H1 (cell line): ENCODE results near the gene RAMP2. TPM values are rescaled to one million over a fixed set of nuclear protein-coding genes. Genes with fewer than 3 reads are reported as not detected.

Source experiments
- CBX8 ChIP-seq: fragments of 300-800, 300-1000 bp; sonication (generic); IDR thresholded peaks from 2 replicates; pipeline ENCODE4 v1.7.1; 2016; ENCODE audit warnings: low read depth, low read length, borderline replicate concordance
- EGR1 ChIP-seq: IDR thresholded peaks from 2 replicates; pipeline ENCODE4 v1.6.1; 2011; ENCODE audit warnings: low read depth, low read length, borderline replicate concordance
- JUN ChIP-seq: IDR thresholded peaks from 2 replicates; pipeline ENCODE4 v1.6.1; 2011; ENCODE audit warnings: low read depth, mild to moderate bottlenecking, improper control_type of control experiment, low read length
- KDM1A ChIP-seq: fragments of 200-600, 300-600 bp; sonication (generic); IDR thresholded peaks from 2 replicates; pipeline ENCODE4 v1.7.1; 2016; ENCODE audit warnings: mild to moderate bottlenecking, low read length, borderline replicate concordance
- SIX5 ChIP-seq: IDR thresholded peaks from 2 replicates; pipeline ENCODE4 v1.6.1; 2011; ENCODE audit warnings: mild to moderate bottlenecking, low read depth, low read length
- SRF ChIP-seq: IDR thresholded peaks from 2 replicates; pipeline ENCODE4 v1.6.1; 2011; ENCODE audit warnings: mild to moderate bottlenecking, low read depth, low read length, moderate library complexity
- polyA plus RNA-seq, 7 experiments: library from polyadenylated mRNA; depleted of rRNA in 3 of 7; stranded (reverse) in 5 of 7; unstranded in 2 of 7; fragments of >200 nt in 5 of 7; fragments of 200-250 nt in 2 of 7; gene quantifications; 1 replicate in 5 of 7; 2 replicates in 1 of 7; 4 replicates in 1 of 7; pipeline versions ENCODE4 v1.2.1 to v1.2.3, GENCODE V29; 2011 to 2013; ENCODE audit warnings: missing spikeins in 2 of 7, mixed read lengths in 2 of 7
- total RNA-seq: library from RNA; stranded (reverse); fragmentation: NEBNext Ultra II Directional; extraction: Animal tissue kit (Norgen Biotek cat#: 25700); gene quantifications from 2 replicates; pipeline ENCODE4 v1.2.1, GENCODE V29; 2021

The RAMP2 gene
- total and polyA plus RNA-seq, 2 of the 8 experiments (the other 6 are each of a cell fraction or from before 2014, with no cell fraction given): 13.4 to 41.7 TPM

GRCh38 chr17:42775534-42776098 is 14.6 kb downstream of the RAMP2 start (continued):
- no peak for TF ChIP-seq SRF
- no peak for TF ChIP-seq JUN
- no peak for TF ChIP-seq SIX5
- TF ChIP-seq CBX8: no peak
- no peak for TF ChIP-seq EGR1
- no peak for TF ChIP-seq KDM1A
